Brain microvascular endothelial cell (primary cell): ENCODE measurements around the gene CAMK4.

ENCODE experiments used
- DNase-seq: peaks from one replicate; pipeline ENCODE4 v3.0.0-alpha.2; 2020
- H3K27ac ChIP-seq: fragments of 250-450 bp; sonication (Bioruptor Pico); 2 replicates; pipeline ENCODE4 v1.5.1; 2020; ENCODE audit warnings: mild to moderate bottlenecking, moderate library complexity
- H3K27me3 ChIP-seq: fragments of 250-450 bp; sonication (Bioruptor Pico); replicated peaks from 2 replicates; pipeline ENCODE4 v1.5.1; 2020; ENCODE audit warnings: mild to moderate bottlenecking
- H3K36me3 ChIP-seq: fragments of 250-450 bp; sonication (Bioruptor Pico); replicated peaks from 2 replicates; pipeline ENCODE4 v1.5.1; 2020; ENCODE audit warnings: mild to moderate bottlenecking
- H3K4me3 ChIP-seq: 2 replicates; pipeline ENCODE4 v1.5.1; 2011; ENCODE audit warnings: low read depth, mild to moderate bottlenecking, control low read depth, low read length, moderate library complexity
- in situ Hi-C: cut with HindIII; loops from 2 replicates; pipeline ENCODE4 v1.10.0; 2017; ENCODE audit warnings: low sequenced_read_pairs, low pct_ligation_motif_present
- TF ChIP-seq, protein P1 (sequence below): IDR thresholded peaks from 2 replicates; pipeline ENCODE4 v1.5.1; 2011; ENCODE audit warnings: low read depth, mild to moderate bottlenecking, moderate library complexity, low read length, control low read depth, inconsistent platforms; ENCODE audit errors: missing control alignments

Gene CAMK4

DNA sequence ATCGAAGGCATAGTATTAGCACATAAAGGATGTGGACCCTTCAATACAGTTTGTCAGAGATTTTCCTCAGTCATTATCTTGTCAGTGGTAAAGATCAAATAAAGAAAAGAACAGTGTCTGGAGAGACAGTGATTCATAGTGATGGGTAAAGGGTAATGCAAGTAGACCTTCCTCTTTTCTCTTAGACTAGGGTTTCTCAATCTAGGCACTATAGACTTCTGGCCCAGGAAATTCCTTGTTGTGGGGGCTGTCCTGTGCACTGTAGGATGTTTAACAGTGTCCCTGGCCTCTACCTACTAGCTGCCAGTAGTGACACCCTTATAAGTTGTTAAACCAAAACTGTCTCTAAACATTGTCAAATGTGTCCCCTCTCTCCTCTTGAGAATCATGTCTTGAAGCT, 6.9 kb downstream of the CAMK4 start:
- no peak for DNase-seq
- Histone ChIP-seq H3K27ac (no peak overlapping the region), H3K36me3 (no peaks in the 10 kb centered on the region), H3K27me3 (no peaks in the 10 kb centered on the region), H3K4me3 (no peak overlapping the region)
- in situ Hi-C loops: no loop called here
- TF ChIP-seq, protein P1, sequence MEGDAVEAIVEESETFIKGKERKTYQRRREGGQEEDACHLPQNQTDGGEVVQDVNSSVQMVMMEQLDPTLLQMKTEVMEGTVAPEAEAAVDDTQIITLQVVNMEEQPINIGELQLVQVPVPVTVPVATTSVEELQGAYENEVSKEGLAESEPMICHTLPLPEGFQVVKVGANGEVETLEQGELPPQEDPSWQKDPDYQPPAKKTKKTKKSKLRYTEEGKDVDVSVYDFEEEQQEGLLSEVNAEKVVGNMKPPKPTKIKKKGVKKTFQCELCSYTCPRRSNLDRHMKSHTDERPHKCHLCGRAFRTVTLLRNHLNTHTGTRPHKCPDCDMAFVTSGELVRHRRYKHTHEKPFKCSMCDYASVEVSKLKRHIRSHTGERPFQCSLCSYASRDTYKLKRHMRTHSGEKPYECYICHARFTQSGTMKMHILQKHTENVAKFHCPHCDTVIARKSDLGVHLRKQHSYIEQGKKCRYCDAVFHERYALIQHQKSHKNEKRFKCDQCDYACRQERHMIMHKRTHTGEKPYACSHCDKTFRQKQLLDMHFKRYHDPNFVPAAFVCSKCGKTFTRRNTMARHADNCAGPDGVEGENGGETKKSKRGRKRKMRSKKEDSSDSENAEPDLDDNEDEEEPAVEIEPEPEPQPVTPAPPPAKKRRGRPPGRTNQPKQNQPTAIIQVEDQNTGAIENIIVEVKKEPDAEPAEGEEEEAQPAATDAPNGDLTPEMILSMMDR: no peak

DNA sequence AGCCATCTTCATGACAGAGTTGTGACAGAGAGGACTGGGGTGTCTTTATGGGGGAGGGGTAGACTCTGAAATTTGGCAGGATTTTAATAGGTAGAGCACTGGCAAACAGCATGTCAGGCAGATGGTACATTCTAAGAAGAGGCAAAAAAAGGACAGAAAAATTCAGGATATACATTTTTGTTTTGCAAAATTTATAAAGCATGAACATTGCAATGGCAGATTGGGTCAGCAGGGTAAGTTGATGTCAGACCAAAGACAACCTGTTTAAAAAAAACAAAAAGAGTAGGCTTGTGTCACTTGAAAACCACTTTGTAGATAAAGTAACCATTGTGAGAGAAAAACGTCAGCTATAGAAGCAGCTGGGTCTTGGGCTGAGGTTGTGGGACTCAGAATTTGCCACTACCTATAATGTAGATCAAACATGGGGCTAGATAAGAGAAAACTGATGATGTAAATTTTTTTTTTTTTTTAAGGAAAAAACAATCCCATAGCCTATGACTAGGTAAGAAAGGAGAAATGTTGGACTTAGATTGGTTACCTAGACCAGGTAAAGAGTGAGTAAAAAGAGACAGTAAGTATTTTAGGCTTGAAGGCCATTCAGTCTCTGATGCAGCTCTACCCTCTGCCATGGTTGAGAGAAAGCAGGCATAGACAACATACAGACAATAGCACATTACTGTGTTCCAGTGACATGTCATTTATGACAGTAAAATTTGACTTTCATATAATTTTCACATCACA, 8.3 kb downstream of the CAMK4 start:
- no peaks in the 10 kb centered on the region for H3K36me3 ChIP-seq
- TF ChIP-seq, protein P1: no peak
- no peak for DNase-seq
- H3K27ac ChIP-seq: no peak overlapping the region
- in situ Hi-C loops: no loop called here
- no peak overlapping the region for H3K4me3 ChIP-seq
- H3K27me3 ChIP-seq: no peaks in the 10 kb centered on the region

DNA sequence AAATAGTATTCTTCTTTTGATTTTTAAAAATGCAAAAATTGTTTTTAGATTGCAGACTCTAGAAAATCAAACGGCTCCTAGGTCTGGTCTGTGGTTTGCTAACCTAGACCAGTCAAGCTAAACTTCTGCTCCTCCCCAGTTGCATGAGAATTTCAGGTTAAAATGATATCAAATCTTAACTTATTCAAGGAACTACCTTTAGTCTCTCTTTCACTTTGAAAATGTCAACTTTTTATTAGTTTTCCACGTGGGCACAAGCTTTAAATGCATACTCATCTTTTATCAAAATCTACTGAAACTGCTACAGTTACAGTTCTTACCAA, 8.8 kb downstream of the CAMK4 start:
- in situ Hi-C loops: no loop called here
- no peak for DNase-seq
- TF ChIP-seq, protein P1: no peak
- Histone ChIP-seq H3K27me3 (no peaks in the 10 kb centered on the region), H3K27ac (no peak overlapping the region), H3K4me3 (no peak overlapping the region), H3K36me3 (no peaks in the 10 kb centered on the region)

DNA sequence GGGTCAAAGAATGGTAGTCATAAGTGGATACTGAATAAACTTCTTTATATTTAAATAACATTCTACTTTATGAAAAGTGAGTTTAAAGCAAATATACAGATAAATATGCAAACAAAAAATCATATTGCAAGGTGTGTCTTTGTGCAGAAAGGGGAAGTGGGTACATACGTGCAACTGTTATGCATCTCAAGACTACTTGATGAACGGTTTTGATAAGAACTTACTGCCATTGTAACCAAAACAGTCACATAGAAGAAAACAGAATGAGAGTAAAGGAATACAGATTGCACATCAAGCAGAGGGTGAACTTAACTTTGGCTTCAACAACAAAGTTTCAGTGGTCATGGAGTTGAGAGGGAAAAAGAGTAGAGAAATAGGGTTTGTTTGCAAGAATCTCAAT, 9.9 kb downstream of the CAMK4 start:
- TF ChIP-seq, protein P1: no peak
- Histone ChIP-seq H3K4me3 (no peak overlapping the region), H3K36me3 (no peaks in the 10 kb centered on the region), H3K27ac (no peak overlapping the region), H3K27me3 (no peaks in the 10 kb centered on the region)
- no peak for DNase-seq
- in situ Hi-C loops: no loop called here

DNA sequence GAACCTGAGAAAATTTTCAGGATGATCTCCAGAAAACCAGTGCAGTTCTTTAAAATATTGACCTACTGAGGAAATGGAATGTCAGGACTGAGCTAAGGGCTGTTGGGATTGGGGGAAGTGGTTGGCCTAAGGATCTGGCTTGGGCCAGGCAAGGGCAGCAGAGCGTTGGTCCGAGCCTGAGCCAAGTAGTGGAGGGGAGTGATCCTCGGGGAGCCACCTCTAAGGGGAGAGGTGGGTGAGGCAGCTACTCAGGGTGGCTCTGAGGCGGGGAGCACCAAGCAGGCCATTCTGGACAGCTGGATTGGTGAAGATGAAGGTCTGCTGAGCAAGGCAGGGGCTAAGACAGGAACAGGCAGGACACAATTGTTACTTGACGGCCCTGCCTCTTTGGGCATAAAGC, 11.5 kb downstream of the CAMK4 start:
- H3K27me3 ChIP-seq: no peaks in the 10 kb centered on the region
- no peak overlapping the region for H3K27ac ChIP-seq
- H3K36me3 ChIP-seq: no peaks in the 10 kb centered on the region
- TF ChIP-seq, protein P1: no peak
- in situ Hi-C loops: no loop called here
- DNase-seq: no peak
- no peak overlapping the region for H3K4me3 ChIP-seq

DNA sequence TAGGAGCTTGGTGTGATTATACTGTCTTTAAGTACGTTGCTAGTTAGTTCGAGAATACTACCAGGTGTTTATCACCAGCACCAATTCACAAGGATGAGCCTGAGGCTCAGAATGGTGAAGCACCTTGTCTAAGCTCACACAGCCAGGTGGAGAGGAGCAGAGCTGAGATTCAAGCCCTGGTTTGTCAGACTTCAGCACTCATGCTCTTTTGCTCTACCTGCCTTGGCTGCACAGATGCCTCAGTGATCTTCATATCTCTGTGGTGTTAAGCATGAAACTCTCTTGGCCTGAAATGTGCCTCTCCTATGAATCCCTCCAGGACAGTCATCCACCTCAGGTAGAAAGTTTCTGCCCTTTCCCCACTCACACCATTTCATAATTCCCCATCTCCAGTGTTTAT, 12.2 kb downstream of the CAMK4 start:
- Histone ChIP-seq H3K27ac (no peak overlapping the region), H3K27me3 (no peaks in the 10 kb centered on the region), H3K36me3 (no peaks in the 10 kb centered on the region), H3K4me3 (no peak overlapping the region)
- no peak for DNase-seq
- TF ChIP-seq, protein P1: no peak
- in situ Hi-C loops: no loop called here
